SK-N-SH (cell line): Measurements from ENCODE around the gene SNX17. TPM values are rescaled to one million over a fixed set of nuclear protein-coding genes. Genes with fewer than 3 reads are reported as not detected.

Experiments
- CTCF ChIA-PET: fragments of 300-600, 350-600 bp; formaldehyde crosslinking; extraction: SDS; loops from one replicate; lab custom pipeline; 2021; lab: Yijun Ruan, JAX
- POLR2A ChIA-PET: fragments of 350-600 bp; sonication (Branson Sonifier 250); formaldehyde crosslinking; extraction: SDS; loops from one replicate; lab custom pipeline; 2020; ENCODE audit warnings: antibody characterized with exemption, inconsistent platforms; lab: Yijun Ruan, JAX
- DNase-seq: peaks from one replicate; pipeline ENCODE4 v3.0.0; 2012
- H2AFZ ChIP-seq: fragments of 200-600 bp; sonication (generic); 2 replicates; pipeline ENCODE4 v1.8.1; 2016; ENCODE audit warnings: antibody characterized with exemption, mild to moderate bottlenecking, low read depth
- H3F3A ChIP-seq: fragments of 200-600 bp; sonication (generic); replicated peaks from 2 replicates; pipeline ENCODE3; 2016; ENCODE audit warnings: antibody characterized with exemption, mild to moderate bottlenecking; ENCODE audit not compliant: insufficient read depth
- H3K27ac ChIP-seq, 2 experiments: fragments of 200-500 bp in 1 of 2; fragments of 200-600 bp in 1 of 2; sonication (Bioruptor generic) in 1 of 2; sonication (generic), shearing (Covaris generic) in 1 of 2; 2 replicates each; pipeline versions ENCODE4 v1.5.1 to v1.6.1; 2014 to 2016; ENCODE audit warnings: low read depth in 2 of 2, inconsistent platforms in 1 of 2, low read length in 1 of 2, mild to moderate bottlenecking in 1 of 2, mixed read lengths in 1 of 2
- H3K27me3 ChIP-seq: fragments of 200-600 bp; sonication (generic), shearing (Covaris generic); 2 replicates; pipeline ENCODE4 v1.6.1; 2016; ENCODE audit warnings: mixed run types; ENCODE audit not compliant: insufficient read depth
- H3K36me3 ChIP-seq, 2 experiments: fragments of 200-500 bp in 1 of 2; fragments of 200-600 bp in 1 of 2; sonication (Bioruptor generic) in 1 of 2; sonication (generic) in 1 of 2; replicated peaks in 1 of 2; 2 replicates each; pipeline versions ENCODE3 to v1.5.1; 2014 to 2016; ENCODE audit warnings: low read length in 1 of 2, mild to moderate bottlenecking in 1 of 2; ENCODE audit not compliant: insufficient read depth in 2 of 2, control insufficient read depth in 1 of 2
- H3K4me1 ChIP-seq, 2 experiments: fragments of 200-500 bp in 1 of 2; fragments of 200-600 bp in 1 of 2; sonication (Bioruptor generic) in 1 of 2; sonication (generic), shearing (Covaris generic) in 1 of 2; 2 replicates each; pipeline versions ENCODE4 v1.5.1 to v1.6.1; 2014 to 2016; ENCODE audit warnings: low read depth in 1 of 2, low read length in 1 of 2, mixed run types in 1 of 2; ENCODE audit not compliant: insufficient read depth in 2 of 2, control insufficient read depth in 1 of 2
- H3K4me2 ChIP-seq: fragments of 200-600 bp; sonication (generic), shearing (Covaris generic); 2 replicates; pipeline ENCODE4 v1.6.1; 2017; ENCODE audit warnings: mixed run types
- H3K4me3 ChIP-seq, 2 experiments: fragments of 200-500 bp in 1 of 2; fragments of 200-600 bp in 1 of 2; sonication (Bioruptor generic) in 1 of 2; sonication (generic), shearing (Covaris generic) in 1 of 2; 2 replicates each; pipeline versions ENCODE4 v1.5.1 to v1.8.1; 2014 to 2016; ENCODE audit warnings: low read depth in 2 of 2, inconsistent platforms in 1 of 2, low read length in 1 of 2, mild to moderate bottlenecking in 1 of 2, mixed read lengths in 1 of 2, moderate library complexity in 1 of 2
- H3K79me2 ChIP-seq: fragments of 200-600 bp; sonication (generic); 2 replicates; pipeline ENCODE4 v1.8.1; 2017; ENCODE audit warnings: mild to moderate bottlenecking; ENCODE audit not compliant: insufficient read depth
- H3K9ac ChIP-seq: fragments of 200-600 bp; sonication (generic); 2 replicates; pipeline ENCODE4 v1.6.1; 2017; ENCODE audit warnings: mixed run types
- H3K9me2 ChIP-seq: fragments of 200-600 bp; sonication (generic); 2 replicates; pipeline ENCODE4 v1.6.1; 2017; ENCODE audit warnings: mixed run types
- H3K9me3 ChIP-seq: fragments of 200-600 bp; sonication (generic); 2 replicates; pipeline ENCODE4 v1.6.1; 2017; ENCODE audit warnings: mixed run types, mild to moderate bottlenecking, moderate library complexity
- H4K20me1 ChIP-seq: fragments of 200-600 bp; sonication (generic); 2 replicates; pipeline ENCODE4 v1.6.1; 2017; ENCODE audit warnings: mild to moderate bottlenecking, mixed run types; ENCODE audit not compliant: insufficient read depth
- CHD2 ChIP-seq: fragments of 150-350 bp; IDR thresholded peaks from 2 replicates; pipeline ENCODE4 v1.6.1; 2018; ENCODE audit warnings: low read length; ENCODE audit not compliant: partially characterized antibody
- CTCF ChIP-seq: fragments of 200-600 bp; sonication (generic); IDR thresholded peaks from 2 replicates; pipeline ENCODE4 v1.6.1; 2017; ENCODE audit warnings: antibody characterized with exemption, mild to moderate bottlenecking, moderate library complexity
- ELF1 ChIP-seq: IDR thresholded peaks from 2 replicates; pipeline ENCODE4 v1.4.0; 2012
- EP300 ChIP-seq, 2 experiments: IDR thresholded peaks; 2 replicates each; pipeline versions ENCODE4 v1.4.0 to v1.6.1; 2012; ENCODE audit warnings: borderline replicate concordance in 1 of 2, low read depth in 1 of 2, low read length in 1 of 2
- FOXJ3 ChIP-seq: sonication (generic); formaldehyde crosslinking; IDR thresholded peaks from 2 replicates; pipeline ENCODE4 v1.5.1; 2020; ENCODE audit warnings: mild to moderate bottlenecking, missing genetic modification reagents
- FOXM1 ChIP-seq: IDR thresholded peaks from 2 replicates; pipeline ENCODE4 v1.4.0; 2012; ENCODE audit warnings: low read depth, mild to moderate bottlenecking
- GATA2 ChIP-seq: sonication (generic); formaldehyde crosslinking; IDR thresholded peaks from 2 replicates; pipeline ENCODE4 v1.5.0; 2020; ENCODE audit warnings: mild to moderate bottlenecking, missing genetic modification reagents
- IRF3 ChIP-seq: fragments of 150-350 bp; IDR thresholded peaks from 2 replicates; pipeline ENCODE4 v1.6.1; 2016; ENCODE audit warnings: mild to moderate bottlenecking, low read depth, low read length
- JUND ChIP-seq: IDR thresholded peaks from 2 replicates; pipeline ENCODE4 v1.4.0; 2012
- MXI1 ChIP-seq: IDR thresholded peaks from 2 replicates; pipeline ENCODE4 v1.6.1; 2012; ENCODE audit warnings: mild to moderate bottlenecking, low read depth, low read length, improper control_type of control experiment
- NRF1 ChIP-seq: IDR thresholded peaks from 2 replicates; pipeline ENCODE4 v1.6.1; 2012; ENCODE audit warnings: low read depth, mild to moderate bottlenecking, low read length
- PBX3 ChIP-seq: IDR thresholded peaks from 2 replicates; pipeline ENCODE4; 2012
- POLR2AphosphoS5 ChIP-seq: IDR thresholded peaks from 2 replicates; pipeline ENCODE4 v1.6.1; 2012; ENCODE audit warnings: low read depth, low read length
- RAD21 ChIP-seq: IDR thresholded peaks from 2 replicates; pipeline ENCODE4 v1.6.1; 2012; ENCODE audit warnings: mild to moderate bottlenecking, low read length
- TAF1 ChIP-seq: IDR thresholded peaks from 2 replicates; pipeline ENCODE4 v1.6.1; 2012; ENCODE audit warnings: low read depth, mild to moderate bottlenecking, low read length, moderate library complexity, borderline replicate concordance
- TCF12 ChIP-seq: IDR thresholded peaks from 2 replicates; pipeline ENCODE4 v1.4.0; 2012
- USF2 ChIP-seq: fragments of 150-350 bp; IDR thresholded peaks from 2 replicates; pipeline ENCODE4 v1.6.1; 2017; ENCODE audit warnings: antibody characterized with exemption, low read length, low read depth, borderline replicate concordance
- ZBTB33 ChIP-seq: IDR thresholded peaks from 2 replicates; pipeline ENCODE4 v1.4.0; 2012; ENCODE audit warnings: low read depth, borderline replicate concordance
- WGBS: methylation state at CpG from one replicate; pipeline ENCODE4 v1.1.6; 2017; ENCODE audit warnings: low lambda C conversion rate; 5-methylcytosine and 5-hydroxymethylcytosine counted together
- polyA plus RNA-seq, 3 experiments: library from polyadenylated mRNA; depleted of rRNA; stranded (reverse); fragments of >200 nt; gene quantifications; 2 replicates each; pipeline ENCODE4 v1.2.3, GENCODE V29; 2012

Gene SNX17
- polyA plus RNA-seq, 1 of the 3 experiments (the other 2 are of a cell fraction) = 145 TPM

GRCh38 chr2:27370026-27370815 is at the start of gene SNX17, which contains the start of gene EIF2B4 (continued):
- TF ChIP-seq PBX3 = peak; percentile 60; the same call in 1 of the 2 replicates
- peak; percentile 90 for TF ChIP-seq ZBTB33
- TF ChIP-seq RAD21 = peak; percentile 55
- no peak for TF ChIP-seq USF2
- peak; percentile 90 for TF ChIP-seq TAF1
- TF ChIP-seq ELF1 = peak; percentile 95
- TF ChIP-seq JUND = no peak

- POLR2A ChIA-PET = no interaction called here
- H3K9me3 ChIP-seq = no peaks in the 10 kb centered on the region
- CTCF ChIA-PET = interaction anchor here (0.6 to 3.5 kb wide), 7 partner anchors 9 to 236 kb away, joined by 3 to 27 read pairs (median 3); partner anchors contain the start of gene UCN
- peaks cover 13% of the 10 kb centered on the region for H3F3A ChIP-seq
- WGBS = 13% methylated on average over 8 of the region's 8 CpGs
- peak overlapping the region; percentile 90; the same call in 1 of the 2 replicates for H3K9ac ChIP-seq
- no peaks in the 10 kb centered on the region for H4K20me1 ChIP-seq
- peak; percentile 66 for DNase-seq
- peak overlapping the region; percentile 93 for H3K4me2 ChIP-seq
- peaks cover 28% of the 10 kb centered on the region; the same call in 1 of the 2 replicates for H3K79me2 ChIP-seq
- peak overlapping the region in 1 of 2 experiments; percentile 76; a peak in 2 of 4 replicates for H3K4me3 ChIP-seq
- no peaks in the 10 kb centered on the region for H3K9me2 ChIP-seq
- H3K36me3 ChIP-seq = peaks cover 0 to 16% of the 10 kb centered on the region in 2 experiments
- H2AFZ ChIP-seq = no peak overlapping the region
- peaks cover 9 to 33% of the 10 kb centered on the region in 2 experiments; a peak in 3 of 4 replicates for H3K4me1 ChIP-seq
- H3K27me3 ChIP-seq = no peaks in the 10 kb centered on the region
- H3K27ac ChIP-seq = peak overlapping the region; percentile 90 to 98
- peak; percentile 100 for TF ChIP-seq JUND
- peak; percentile 91 for TF ChIP-seq TCF12
- TF ChIP-seq ZBTB33 = no peak
- TF ChIP-seq FOXJ3 (CRISPR knock-in tag) = no peak
- TF ChIP-seq IRF3 = no peak
- no peak for TF ChIP-seq FOXM1
- TF ChIP-seq CTCF = peak; percentile 70
- TF ChIP-seq POLR2AphosphoS5 = peak; percentile 94
- no peak for TF ChIP-seq MXI1
- TF ChIP-seq CHD2 = peak; percentile 36
- TF ChIP-seq PBX3 = peak; percentile 97
- no peak for TF ChIP-seq NRF1
- no peak for TF ChIP-seq GATA2 (CRISPR knock-in tag)
- peak; percentile 19 to 80; a peak in 1 of 4 replicates for TF ChIP-seq EP300 (IDR thresholded peaks at IDR 0.05; ENCODE audit: borderline replicate concordance in 1 of 2, low read depth in 1 of 2, low read length in 1 of 2)
Observed at GRCh38 chr2:27320958-27321543, 49.4 kb upstream of the SNX17 start.
